DMS153 treated with DMSO at 0.1 percent for 48 hours (cell line): ENCODE measurements around the gene ZNF814.
"Not testable (repeated sequence)": the region's sequence is repeated elsewhere in the genome, so short reads cannot be mapped to it uniquely, and the experiment has no call there.

Source experiments
- DNase-seq: peaks from one replicate; lab custom pipeline; 2025; ENCODE audit not compliant: unreplicated experiment; lab: John Stamatoyannopoulos, UW

Gene ZNF814

GRCh38 chr19:57867868-57868492 is 20.9 kb downstream of the ZNF814 start:
- no peak for DNase-seq

GRCh38 chr19:57862351-57862750 is 26.5 kb downstream of the ZNF814 start:
- DNase-seq, result not testable (repeated sequence)

GRCh38 chr19:57854117-57854516 is 34.7 kb downstream of the ZNF814 start:
- DNase-seq, result not testable (repeated sequence)

GRCh38 chr19:57851812-57852603 is 36.8 kb downstream of the ZNF814 start:
- DNase-seq, result not testable (repeated sequence)

- DNase-seq, result no peak
Observed at GRCh38 chr19:57850553-57851017, 38.3 kb downstream of the ZNF814 start.

GRCh38 chr19:57849666-57850473 is 39.0 kb downstream of the ZNF814 start, which contains the start of gene ZNF587:
Gene ZNF587, plus strand, starts transcription at chr19:57849859. Its CDS starts 180 bp downstream, at chr19:57850039.
- not testable (repeated sequence) for DNase-seq

GRCh38 chr19:57849162-57849665 is 39.6 kb downstream of the ZNF814 start:
- not testable (repeated sequence) for DNase-seq

- not testable (repeated sequence) for DNase-seq
Observed at GRCh38 chr19:57847164-57847563, 41.7 kb downstream of the ZNF814 start.

- DNase-seq, result no peak
Observed at GRCh38 chr19:57841122-57841763, 47.6 kb downstream of the ZNF814 start.

GRCh38 chr19:57838622-57839191 is 50.1 kb downstream of the ZNF814 start:
- DNase-seq, result not testable (repeated sequence)

- DNase-seq, result not testable (repeated sequence)
Observed at GRCh38 chr19:57836991-57837390, 51.8 kb downstream of the ZNF814 start.

- no peak for DNase-seq
Observed at GRCh38 chr19:57830071-57830602, 58.7 kb downstream of the ZNF814 start, which contains the start of gene ZNF587B. Gene ZNF587B, plus strand, starts transcription at chr19:57830299. Its CDS starts 230 bp downstream, at chr19:57830529.

GRCh38 chr19:57829316-57829715 is 59.5 kb downstream of the ZNF814 start:
- no peak for DNase-seq

GRCh38 chr19:57825511-57825910 is 63.3 kb downstream of the ZNF814 start:
- no peak for DNase-seq

- not testable (repeated sequence) for DNase-seq
Observed at GRCh38 chr19:57823608-57824007, 65.2 kb downstream of the ZNF814 start.

GRCh38 chr19:57823155-57823554 is 65.7 kb downstream of the ZNF814 start:
- DNase-seq, result not testable (repeated sequence)

- not testable (repeated sequence) for DNase-seq
Observed at GRCh38 chr19:57821501-57821900, 67.3 kb downstream of the ZNF814 start.

- not testable (repeated sequence) for DNase-seq
Observed at GRCh38 chr19:57821095-57821494, 67.7 kb downstream of the ZNF814 start.

GRCh38 chr19:57820599-57820998 is 68.2 kb downstream of the ZNF814 start:
- DNase-seq, result no peak
